Keratinocyte (primary cell): ENCODE measurements around the gene UNC5A.

Experiments
- EZH2 ChIP-seq: IDR thresholded peaks from one replicate; pipeline ENCODE4 v1.6.1; 2012; ENCODE audit warnings: inconsistent platforms, mild to moderate bottlenecking, low read length, moderate library complexity
- TF ChIP-seq, protein P1 (sequence below), 3 experiments: IDR thresholded peaks in 1 of 3; conservative IDR thresholded peaks in 1 of 3; optimal IDR thresholded peaks in 1 of 3; 2 replicates in 2 of 3; 3 replicates in 1 of 3; pipeline versions ENCODE3 to v1.5.1; 2011; ENCODE audit warnings: low read length in 3 of 3, mild to moderate bottlenecking in 3 of 3, moderate library complexity in 2 of 3, control low read depth in 1 of 3, inconsistent platforms in 1 of 3; ENCODE audit not compliant: insufficient read depth in 2 of 3; ENCODE audit errors: extremely low read depth in 1 of 3

DNA sequence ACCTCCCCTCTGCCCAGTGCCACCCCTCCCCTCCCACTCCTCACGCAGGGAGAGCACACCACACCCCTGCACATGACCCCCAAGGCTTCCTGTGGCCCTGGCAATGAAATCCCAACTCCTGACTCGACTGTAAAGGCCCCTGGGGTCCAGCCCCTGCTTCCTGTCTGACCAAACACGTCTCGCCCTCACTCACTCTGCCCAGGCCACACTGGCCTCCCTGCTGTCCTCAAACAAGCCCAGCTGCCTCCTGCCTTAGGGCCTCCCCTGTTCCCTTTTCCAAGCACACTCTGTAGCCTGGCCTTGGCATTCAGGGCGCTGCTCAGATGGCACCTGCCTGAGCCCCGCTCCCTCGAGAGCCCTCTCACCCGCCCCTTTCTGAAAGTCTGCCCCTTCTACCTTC is 46.4 kb downstream of the UNC5A start:
- TF ChIP-seq, protein P1, sequence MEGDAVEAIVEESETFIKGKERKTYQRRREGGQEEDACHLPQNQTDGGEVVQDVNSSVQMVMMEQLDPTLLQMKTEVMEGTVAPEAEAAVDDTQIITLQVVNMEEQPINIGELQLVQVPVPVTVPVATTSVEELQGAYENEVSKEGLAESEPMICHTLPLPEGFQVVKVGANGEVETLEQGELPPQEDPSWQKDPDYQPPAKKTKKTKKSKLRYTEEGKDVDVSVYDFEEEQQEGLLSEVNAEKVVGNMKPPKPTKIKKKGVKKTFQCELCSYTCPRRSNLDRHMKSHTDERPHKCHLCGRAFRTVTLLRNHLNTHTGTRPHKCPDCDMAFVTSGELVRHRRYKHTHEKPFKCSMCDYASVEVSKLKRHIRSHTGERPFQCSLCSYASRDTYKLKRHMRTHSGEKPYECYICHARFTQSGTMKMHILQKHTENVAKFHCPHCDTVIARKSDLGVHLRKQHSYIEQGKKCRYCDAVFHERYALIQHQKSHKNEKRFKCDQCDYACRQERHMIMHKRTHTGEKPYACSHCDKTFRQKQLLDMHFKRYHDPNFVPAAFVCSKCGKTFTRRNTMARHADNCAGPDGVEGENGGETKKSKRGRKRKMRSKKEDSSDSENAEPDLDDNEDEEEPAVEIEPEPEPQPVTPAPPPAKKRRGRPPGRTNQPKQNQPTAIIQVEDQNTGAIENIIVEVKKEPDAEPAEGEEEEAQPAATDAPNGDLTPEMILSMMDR (optimal IDR thresholded peaks at IDR 0.05 in 1 of 3, IDR thresholded peaks at IDR 0.05 in 1 of 3, conservative IDR thresholded peaks at IDR 0.05 in 1 of 3; ENCODE audit: extremely low read depth in 1 of 3, insufficient read depth in 2 of 3, low read length in 3 of 3), result no peak
- TF ChIP-seq EZH2, result no peak
